ENCODE data around the gene IPO11. TPM values are rescaled to one million over a fixed set of nuclear protein-coding genes. Genes with fewer than 3 reads are reported as not detected.

IPO11 gene
- total RNA-seq, 4 donors from 2014 or later: 12.0 to 23.7 (median 20.8) TPM

GRCh38 chr5:62465985-62466925 is 53.7 kb downstream of the IPO11 start:
- TF ChIP-seq POLR2A (IDR thresholded peaks at IDR 0.05) (no peak), POLR2AphosphoS5 (IDR thresholded peaks at IDR 0.05) (no peak), CTCF (IDR thresholded peaks at IDR 0.05) (no peak), EP300 (IDR thresholded peaks at IDR 0.05) (no peak)
- peaks cover 2% of the 10 kb centered on the region for H3K4me1 ChIP-seq
- H3K4me3 ChIP-seq: no peak overlapping the region
- H3K9me3 ChIP-seq: no peaks in the 10 kb centered on the region
- H3K36me3 ChIP-seq: peaks cover 25% of the 10 kb centered on the region
- DNase-seq (ENCODE audit: low spot score in 2 of 2): no peak
- no peak overlapping the region for H3K27ac ChIP-seq
- 63% methylated on average over 6 of the region's 6 CpGs for WGBS
- no peaks in the 10 kb centered on the region for H3K27me3 ChIP-seq

- no peak overlapping the region for H3K27ac ChIP-seq
- H3K36me3 ChIP-seq: peaks cover 12% of the 10 kb centered on the region
- no peaks in the 10 kb centered on the region for H3K27me3 ChIP-seq
- TF ChIP-seq CTCF (IDR thresholded peaks at IDR 0.05): no peak
- no peak for TF ChIP-seq POLR2AphosphoS5 (IDR thresholded peaks at IDR 0.05)
- no peak for TF ChIP-seq EP300 (IDR thresholded peaks at IDR 0.05)
- TF ChIP-seq POLR2A (IDR thresholded peaks at IDR 0.05): no peak
- no peaks in the 10 kb centered on the region for H3K9me3 ChIP-seq
- H3K4me1 ChIP-seq: no peaks in the 10 kb centered on the region
- DNase-seq (ENCODE audit: low spot score in 2 of 2): no peak
- WGBS: 77% methylated on average over 1 of the region's 1 CpG
- no peak overlapping the region for H3K4me3 ChIP-seq
Measured at GRCh38 chr5:62473209-62473608, 60.6 kb downstream of the IPO11 start.

- no peaks in the 10 kb centered on the region for H3K9me3 ChIP-seq
- no peak overlapping the region for H3K27ac ChIP-seq
- no peak for TF ChIP-seq EP300 (IDR thresholded peaks at IDR 0.05)
- TF ChIP-seq CTCF (IDR thresholded peaks at IDR 0.05): no peak
- TF ChIP-seq POLR2A (IDR thresholded peaks at IDR 0.05): no peak
- no peak for TF ChIP-seq POLR2AphosphoS5 (IDR thresholded peaks at IDR 0.05)
- peaks cover 4% of the 10 kb centered on the region for H3K36me3 ChIP-seq
- H3K4me3 ChIP-seq: no peak overlapping the region
- DNase-seq (ENCODE audit: low spot score in 2 of 2): no peak
- H3K27me3 ChIP-seq: no peaks in the 10 kb centered on the region
- WGBS: 71% methylated on average over 9 of the region's 9 CpGs
- no peaks in the 10 kb centered on the region for H3K4me1 ChIP-seq
Measured at GRCh38 chr5:62475072-62475471, 62.5 kb downstream of the IPO11 start.

GRCh38 chr5:62477801-62478200 is 65.2 kb downstream of the IPO11 start:
- no peak overlapping the region for H3K27ac ChIP-seq
- no peaks in the 10 kb centered on the region for H3K9me3 ChIP-seq
- no peaks in the 10 kb centered on the region for H3K27me3 ChIP-seq
- no peak overlapping the region for H3K4me3 ChIP-seq
- peaks cover 4% of the 10 kb centered on the region for H3K36me3 ChIP-seq
- no peaks in the 10 kb centered on the region for H3K4me1 ChIP-seq
- WGBS: 74% methylated on average over 2 of the region's 2 CpGs
- TF ChIP-seq POLR2AphosphoS5 (IDR thresholded peaks at IDR 0.05) (no peak), EP300 (IDR thresholded peaks at IDR 0.05) (no peak), CTCF (IDR thresholded peaks at IDR 0.05) (no peak), POLR2A (IDR thresholded peaks at IDR 0.05) (no peak)
- no peak for DNase-seq (ENCODE audit: low spot score in 2 of 2)

GRCh38 chr5:62483556-62483955 is 71.0 kb downstream of the IPO11 start:
- H3K4me1 ChIP-seq: no peaks in the 10 kb centered on the region
- H3K27me3 ChIP-seq: no peaks in the 10 kb centered on the region
- no peak for DNase-seq (ENCODE audit: low spot score in 2 of 2)
- no peak overlapping the region for H3K4me3 ChIP-seq
- H3K9me3 ChIP-seq: no peaks in the 10 kb centered on the region
- no peak for TF ChIP-seq CTCF (IDR thresholded peaks at IDR 0.05)
- TF ChIP-seq POLR2A (IDR thresholded peaks at IDR 0.05): no peak
- no peak for TF ChIP-seq POLR2AphosphoS5 (IDR thresholded peaks at IDR 0.05)
- no peak for TF ChIP-seq EP300 (IDR thresholded peaks at IDR 0.05)
- H3K27ac ChIP-seq: no peak overlapping the region
- H3K36me3 ChIP-seq: peaks cover 11% of the 10 kb centered on the region
- WGBS: 71% methylated on average over 2 of the region's 2 CpGs

All from suprapubic skin (tissue), 4 donors.